HS-5 (cell line): Measurements from ENCODE around the gene CLTC.
A peak's percentile ranks its signal among the peaks of the same experiment; 100 is the strongest.
"Not testable (repeated sequence)": the region's sequence is repeated elsewhere in the genome, so short reads cannot be mapped to it uniquely, and the experiment has no call there.

ENCODE experiments used
- DNase-seq: peaks from one replicate; pipeline ENCODE4 v3.0.0-alpha.2; 2012; ENCODE audit warnings: low read depth

CLTC gene

GRCh38 chr17:59619298-59620063 is at the start of gene CLTC:
Gene CLTC, plus strand, starts transcription at chr17:59619895. Its CDS starts 237 bp downstream, at chr17:59620132.
- DNase-seq = peak; percentile 98

GRCh38 chr17:59572301-59572924 is 47.3 kb upstream of the CLTC start:
- DNase-seq = no peak

- DNase-seq = not testable (repeated sequence)
Measured at GRCh38 chr17:59584168-59584567, 35.5 kb upstream of the CLTC start.

GRCh38 chr17:59600169-59600568 is 19.5 kb upstream of the CLTC start:
- DNase-seq = no peak

- DNase-seq = no peak
Measured at GRCh38 chr17:59601130-59601529, 18.6 kb upstream of the CLTC start.

DNA sequence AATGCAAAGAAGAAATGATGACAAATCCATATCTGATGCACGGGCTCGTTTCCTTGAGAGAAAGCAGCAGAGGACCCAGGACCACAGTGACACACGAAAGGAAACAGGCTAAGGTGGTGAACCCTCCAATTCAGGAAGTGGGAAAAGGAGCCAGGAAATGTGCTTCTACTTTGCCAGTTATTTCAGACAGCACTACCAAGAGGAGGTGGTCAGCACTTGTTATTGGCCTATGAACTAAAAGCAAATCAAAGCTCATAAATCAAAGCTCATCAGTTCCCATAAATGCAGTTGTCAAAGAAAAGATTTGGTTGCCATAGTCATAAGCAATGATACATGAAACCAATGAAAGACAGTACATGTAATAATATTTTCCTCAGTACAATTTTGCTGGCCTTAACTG is 12.6 kb upstream of the CLTC start:
- no peak for DNase-seq

- no peak for DNase-seq
Measured at GRCh38 chr17:59607817-59608403, 11.8 kb upstream of the CLTC start.

DNA sequence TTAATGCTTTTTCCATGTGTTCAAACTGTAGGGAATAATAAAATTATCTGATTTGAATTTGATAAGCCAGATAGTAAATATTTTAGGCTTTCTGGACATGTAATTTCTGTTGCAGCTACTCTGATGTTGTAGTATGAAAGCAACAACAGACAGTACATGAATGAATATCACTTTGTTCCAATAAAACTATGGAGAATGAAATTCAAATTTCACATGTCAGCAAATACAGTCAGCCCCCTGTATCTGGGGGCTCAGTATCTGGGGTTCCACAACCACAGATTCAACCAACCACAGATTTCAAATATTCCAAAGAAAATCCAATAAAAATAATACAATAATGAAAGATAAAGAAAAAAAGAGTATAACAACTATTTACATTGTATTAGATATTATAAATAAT is 8.2 kb upstream of the CLTC start:
- no peak for DNase-seq

DNA sequence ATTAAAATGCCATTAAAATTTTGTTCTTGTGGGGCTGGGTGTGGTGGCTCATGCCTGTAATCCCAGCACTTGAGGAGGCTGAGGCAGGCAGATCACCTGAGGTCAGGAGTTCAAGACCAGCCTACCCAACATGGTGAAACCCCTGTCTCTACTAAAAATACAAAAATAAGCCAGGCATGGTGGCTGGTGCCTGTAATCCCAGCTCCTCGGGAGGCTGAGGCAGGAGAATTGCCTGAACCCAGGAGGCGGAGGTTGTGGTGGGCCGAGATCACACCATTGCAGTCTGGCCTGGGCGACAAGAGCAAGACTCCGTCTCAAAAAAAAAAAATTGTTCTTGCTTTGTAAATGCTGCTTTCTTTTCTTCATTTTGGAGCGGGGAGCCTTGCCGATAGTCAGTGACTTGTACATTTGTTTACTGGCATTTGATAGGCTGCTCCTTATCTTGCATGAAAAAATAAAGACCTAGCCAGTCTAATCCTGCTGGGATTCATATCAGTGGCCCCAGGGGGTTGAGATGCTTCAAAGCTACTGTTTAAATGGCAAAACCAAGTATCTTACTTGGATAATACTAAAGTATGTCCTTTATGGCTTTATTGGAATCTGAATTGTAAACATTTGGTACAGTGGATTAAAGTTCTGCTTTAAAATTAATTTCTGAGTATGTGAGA is 3.3 kb upstream of the CLTC start:
- no peak for DNase-seq

DNA sequence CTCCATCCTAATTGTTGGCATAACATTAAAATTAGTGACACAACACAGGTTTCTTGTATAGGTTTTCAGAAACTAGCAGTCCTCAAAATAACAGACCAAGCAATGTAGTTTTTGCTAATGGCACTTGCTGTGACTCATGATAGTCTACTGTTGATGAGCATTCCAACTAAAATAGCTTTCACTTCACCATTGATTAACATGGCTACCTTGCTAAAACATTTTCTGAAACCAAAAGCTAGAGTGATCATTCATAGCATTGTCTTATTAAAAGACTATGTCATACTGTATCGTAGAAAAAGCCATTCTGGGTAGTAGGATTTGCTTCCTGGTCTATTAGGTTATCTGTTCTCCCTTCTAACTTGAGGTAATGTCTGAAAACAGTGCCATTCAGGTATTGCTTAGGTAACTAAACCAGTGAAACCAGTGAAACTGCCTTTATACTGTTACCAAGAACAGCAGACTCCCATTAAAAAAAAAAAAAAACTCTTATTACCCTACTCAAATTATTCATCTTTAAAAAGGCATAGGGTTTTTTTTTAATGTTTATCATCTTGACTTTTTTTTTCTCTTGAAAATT is 2.5 kb upstream of the CLTC start:
- no peak for DNase-seq

DNA sequence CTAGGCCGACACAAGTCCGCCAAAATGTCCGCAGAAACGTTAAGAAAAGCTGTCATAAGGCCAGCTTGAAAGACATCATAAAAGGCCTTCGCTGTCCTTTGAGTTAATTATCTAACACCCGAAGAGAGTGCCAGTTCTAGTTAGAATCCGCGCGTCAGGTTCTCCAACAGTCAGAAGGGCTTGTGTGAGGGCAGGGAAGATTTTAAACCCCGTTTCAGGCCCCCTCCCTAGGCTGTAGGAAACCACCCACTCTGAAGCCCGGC is 729 bp upstream of the CLTC start:
- DNase-seq = peak; percentile 39

- DNase-seq = no peak
Measured at GRCh38 chr17:59620064-59620359, 317 bp downstream of the CLTC start.

DNA sequence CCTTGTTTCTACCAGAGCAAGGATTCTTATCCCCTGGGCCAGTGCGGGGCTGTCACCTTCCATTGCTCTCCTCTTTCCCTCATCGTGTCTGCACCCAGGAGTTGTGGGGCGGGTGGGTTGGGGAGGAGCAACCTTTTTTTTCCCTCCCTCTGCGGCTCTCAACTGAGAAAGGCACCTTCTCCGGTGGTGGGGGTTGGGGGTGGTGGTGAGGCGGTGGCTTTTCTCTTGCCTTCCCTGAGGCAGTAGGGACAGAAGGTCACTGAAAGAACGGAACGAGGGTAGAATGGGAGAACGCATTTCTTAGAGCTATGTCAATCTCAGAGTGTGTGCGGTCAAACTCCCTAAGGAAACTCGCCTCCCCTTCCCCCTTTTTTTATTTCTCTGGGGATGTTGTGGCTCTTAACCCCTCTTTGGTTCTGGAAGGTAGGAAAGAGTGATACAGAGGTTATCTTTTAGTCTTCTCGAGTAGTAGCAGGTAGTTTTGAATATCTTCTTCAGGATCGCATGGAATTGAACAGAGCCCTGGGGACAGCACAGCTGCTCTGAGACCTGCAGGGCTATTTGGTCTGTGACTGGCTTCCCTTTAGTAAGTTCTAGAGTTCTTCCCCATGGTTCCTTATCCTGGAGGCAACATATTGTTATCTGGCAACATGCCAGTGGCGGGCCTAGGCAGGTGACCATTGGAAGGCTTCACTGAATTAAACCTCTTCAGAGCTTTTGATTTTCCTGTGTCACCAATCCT is 994 bp downstream of the CLTC start:
- DNase-seq = no peak

DNA sequence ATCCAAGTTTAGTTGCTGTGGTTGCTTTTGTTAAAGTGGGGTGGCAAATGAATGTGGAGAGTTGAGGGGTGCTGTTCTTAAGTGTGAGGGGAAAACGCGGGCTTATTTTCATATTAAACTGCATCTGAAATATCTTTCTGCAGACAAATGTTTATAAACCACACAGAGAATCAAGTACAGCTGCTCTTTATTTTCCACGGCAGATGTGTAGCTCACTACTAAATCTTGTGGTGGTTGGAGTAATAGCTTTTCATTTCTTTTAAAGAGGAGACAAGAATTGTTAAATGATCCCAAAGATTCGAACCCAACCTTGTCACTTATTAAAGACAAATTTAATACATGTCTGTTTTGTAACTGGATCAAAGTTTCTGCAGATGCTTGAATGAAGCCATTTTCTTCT is 2.1 kb downstream of the CLTC start:
- no peak for DNase-seq

GRCh38 chr17:59623151-59623550 is 3.5 kb downstream of the CLTC start:
- no peak for DNase-seq

- DNase-seq = no peak
Measured at GRCh38 chr17:59626756-59627155, 7.1 kb downstream of the CLTC start.

DNA sequence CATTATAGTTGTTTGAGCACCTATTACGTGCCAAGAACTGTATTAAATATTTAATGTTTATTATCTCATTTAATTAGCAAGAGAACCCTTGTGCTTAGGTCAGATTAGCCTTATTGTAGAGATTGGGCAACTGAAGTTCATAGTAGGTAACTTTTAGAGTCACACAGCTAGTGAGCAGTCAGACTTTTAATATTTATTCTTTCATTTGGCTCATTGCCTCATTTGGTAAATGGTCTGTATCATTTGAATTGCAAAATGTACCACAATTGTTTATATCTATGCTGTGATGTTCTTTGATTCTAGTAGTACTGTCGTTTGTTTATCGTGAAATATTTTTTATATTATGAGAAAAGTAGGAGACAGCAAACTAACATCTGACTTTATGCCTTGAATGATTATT is 7.6 kb downstream of the CLTC start:
- no peak for DNase-seq

DNA sequence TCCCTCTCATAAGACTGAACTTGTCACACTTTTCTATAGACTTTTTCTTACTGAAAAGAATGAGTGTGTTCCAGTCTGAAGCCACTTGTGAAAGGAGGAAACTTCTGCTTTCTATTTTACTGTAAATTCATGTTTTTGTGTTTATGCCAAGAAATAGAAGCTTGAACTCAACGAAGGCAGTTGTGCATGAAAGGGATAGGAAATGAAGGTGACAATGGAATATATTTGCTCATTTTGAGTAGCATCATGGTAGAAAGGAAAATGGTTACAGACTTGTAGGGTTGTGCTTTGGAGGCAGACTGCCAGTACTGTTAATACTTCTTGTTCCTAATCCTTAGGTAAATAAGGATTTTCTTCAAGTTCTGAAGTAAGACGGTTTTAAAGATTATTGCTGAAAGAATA is 8.1 kb downstream of the CLTC start:
- no peak for DNase-seq

DNA sequence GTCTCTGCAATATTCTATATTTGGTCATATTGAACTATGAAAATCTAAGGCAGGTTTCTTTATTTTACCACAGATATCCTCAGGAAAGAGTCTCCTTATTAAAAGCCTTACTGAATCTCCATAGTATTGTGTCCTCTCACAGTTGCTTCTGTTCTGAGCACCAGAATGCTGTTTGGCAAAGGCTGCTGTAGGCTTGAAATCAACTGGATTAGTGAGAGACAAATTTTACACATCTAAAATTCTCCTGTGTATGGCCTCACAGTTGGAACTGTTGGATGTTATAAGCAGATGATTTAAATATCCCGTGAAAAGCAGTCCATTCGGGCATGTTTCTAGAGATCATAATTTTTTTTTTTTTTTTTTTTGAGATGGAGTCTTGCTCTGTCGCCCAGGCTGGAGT is 9.5 kb downstream of the CLTC start:
- DNase-seq = no peak

DNA sequence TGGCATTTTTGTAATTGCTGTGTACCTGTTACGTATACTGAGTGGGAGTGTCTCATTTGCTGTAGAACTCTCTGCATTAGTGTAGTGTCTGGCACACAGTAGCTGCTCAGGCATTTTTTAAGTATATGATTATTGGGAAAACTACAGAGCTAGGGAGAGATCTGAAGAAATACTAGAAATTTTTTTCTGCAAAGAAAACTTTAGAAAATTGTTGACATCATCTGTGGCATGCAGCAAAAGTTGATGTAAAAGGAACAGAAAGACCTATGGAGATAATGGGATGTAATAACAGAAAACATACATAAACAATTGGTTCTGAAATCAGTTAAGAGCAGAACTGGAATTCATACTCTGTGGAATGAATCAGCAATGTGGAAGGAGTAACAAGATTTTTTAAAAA is 11.6 kb downstream of the CLTC start:
- no peak for DNase-seq

GRCh38 chr17:59632398-59632797 is 12.7 kb downstream of the CLTC start:
- no peak for DNase-seq

- DNase-seq = no peak
Measured at GRCh38 chr17:59633658-59634359, 14.1 kb downstream of the CLTC start.
